ENCODE measurements around the gene TREH.
"Not testable (repeated sequence)": the region's sequence is repeated elsewhere in the genome, so short reads cannot be mapped to it uniquely, and the experiment has no call there.

TREH gene, protein sequence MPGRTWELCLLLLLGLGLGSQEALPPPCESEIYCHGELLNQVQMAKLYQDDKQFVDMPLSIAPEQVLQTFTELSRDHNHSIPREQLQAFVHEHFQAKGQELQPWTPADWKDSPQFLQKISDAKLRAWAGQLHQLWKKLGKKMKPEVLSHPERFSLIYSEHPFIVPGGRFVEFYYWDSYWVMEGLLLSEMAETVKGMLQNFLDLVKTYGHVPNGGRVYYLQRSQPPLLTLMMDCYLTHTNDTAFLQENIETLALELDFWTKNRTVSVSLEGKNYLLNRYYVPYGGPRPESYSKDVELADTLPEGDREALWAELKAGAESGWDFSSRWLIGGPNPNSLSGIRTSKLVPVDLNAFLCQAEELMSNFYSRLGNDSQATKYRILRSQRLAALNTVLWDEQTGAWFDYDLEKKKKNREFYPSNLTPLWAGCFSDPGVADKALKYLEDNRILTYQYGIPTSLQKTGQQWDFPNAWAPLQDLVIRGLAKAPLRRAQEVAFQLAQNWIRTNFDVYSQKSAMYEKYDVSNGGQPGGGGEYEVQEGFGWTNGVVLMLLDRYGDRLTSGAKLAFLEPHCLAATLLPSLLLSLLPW

DNA sequence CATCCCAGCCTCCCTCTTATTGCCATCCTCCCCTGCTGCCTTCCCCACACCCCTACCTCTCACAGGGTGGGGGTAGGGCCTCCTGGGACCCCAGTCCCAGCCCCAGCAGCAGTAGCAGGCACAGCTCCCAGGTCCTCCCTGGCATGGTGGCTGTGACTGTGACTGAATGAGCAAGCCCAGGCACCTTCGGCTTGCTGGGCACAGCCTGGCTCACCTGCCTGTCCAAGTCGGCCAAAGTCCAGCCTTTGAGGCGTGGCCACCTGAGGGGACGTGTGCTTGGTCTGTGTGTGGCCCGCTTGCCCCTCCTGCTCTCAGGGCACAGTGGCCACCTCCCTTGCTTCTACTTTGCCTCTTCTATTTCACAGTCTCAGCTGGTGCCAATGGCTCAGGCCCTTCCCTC is at the start of gene TREH:
TSS of gene TREH (minus strand) at position 168 of the 400 bp plus-strand sequence. CDS start at position 145, 23 bp downstream.
- no peak for DNase-seq (ENCODE audit: low spot score)

DNA sequence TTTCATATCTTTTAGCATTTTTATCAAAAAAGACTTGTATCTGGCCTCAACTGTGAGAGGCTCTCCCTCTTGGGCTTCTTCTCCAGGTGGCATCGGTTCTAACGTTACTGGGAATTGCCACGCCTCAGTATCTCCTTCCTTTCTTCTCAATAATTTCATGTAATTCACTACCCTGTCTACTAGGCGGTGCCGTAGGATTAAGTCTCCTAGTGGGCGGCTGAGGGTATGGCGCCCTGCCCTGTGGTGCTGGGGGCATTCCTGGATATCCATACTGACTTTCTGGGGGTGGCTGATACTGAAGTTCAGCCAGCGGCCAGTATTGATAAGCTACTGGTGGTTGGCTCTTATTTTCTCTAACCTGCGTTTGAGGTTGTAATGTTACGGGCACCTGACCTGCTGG is 48.7 kb upstream of the TREH start:
- DNase-seq (ENCODE audit: low spot score): not testable (repeated sequence)

DNA sequence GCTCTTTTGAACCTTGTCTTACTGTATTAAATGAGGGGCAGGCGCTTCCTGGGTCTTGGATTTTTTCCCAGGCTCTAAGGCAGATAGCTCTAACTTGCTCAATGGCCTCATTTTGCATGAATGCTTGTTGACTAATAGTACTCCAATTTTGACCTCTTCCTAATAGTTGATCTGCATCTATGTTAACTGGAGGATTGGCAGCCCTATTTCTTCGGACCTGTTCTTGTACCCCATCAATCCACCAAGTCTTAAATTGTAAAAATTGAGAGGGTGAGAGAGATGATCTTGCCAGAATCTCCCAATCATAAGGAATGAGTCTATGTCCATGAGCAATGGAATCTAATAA is 48.2 kb upstream of the TREH start:
- not testable (repeated sequence) for DNase-seq (ENCODE audit: low spot score)

DNA sequence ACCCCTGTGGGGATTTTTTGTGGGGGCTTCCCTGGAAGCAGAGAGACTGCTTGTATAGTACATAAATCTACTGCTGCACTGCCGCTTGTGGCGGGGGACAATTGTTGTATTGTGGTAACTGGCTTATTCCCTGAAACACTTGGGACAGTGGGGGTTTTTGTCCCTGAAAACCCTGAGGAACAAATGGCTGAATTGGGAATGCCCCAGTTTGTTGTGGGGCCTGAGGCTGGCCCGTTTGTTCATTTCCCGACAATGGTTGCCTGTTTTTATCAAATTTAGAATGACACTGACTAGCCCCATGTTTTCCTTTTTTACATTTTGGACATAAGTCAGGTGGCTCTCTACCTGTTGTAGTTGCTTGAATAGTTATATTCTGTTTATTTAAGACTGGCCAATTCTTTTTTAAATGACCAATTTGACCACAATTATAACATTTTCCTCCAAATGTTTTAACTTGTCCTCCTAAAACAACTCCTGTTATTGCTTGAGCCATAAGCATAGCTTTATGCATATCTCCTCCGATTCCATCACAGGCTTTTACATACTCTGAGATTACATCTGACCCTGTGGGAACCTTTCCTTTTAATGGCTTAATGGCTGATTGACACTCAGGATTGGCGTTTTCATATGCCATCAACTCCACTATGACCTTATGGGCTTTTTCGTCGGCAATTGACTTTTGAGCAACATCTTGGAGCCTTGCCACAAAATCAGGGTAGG is 47.7 kb upstream of the TREH start:
- DNase-seq (ENCODE audit: low spot score): not testable (repeated sequence)

DNA sequence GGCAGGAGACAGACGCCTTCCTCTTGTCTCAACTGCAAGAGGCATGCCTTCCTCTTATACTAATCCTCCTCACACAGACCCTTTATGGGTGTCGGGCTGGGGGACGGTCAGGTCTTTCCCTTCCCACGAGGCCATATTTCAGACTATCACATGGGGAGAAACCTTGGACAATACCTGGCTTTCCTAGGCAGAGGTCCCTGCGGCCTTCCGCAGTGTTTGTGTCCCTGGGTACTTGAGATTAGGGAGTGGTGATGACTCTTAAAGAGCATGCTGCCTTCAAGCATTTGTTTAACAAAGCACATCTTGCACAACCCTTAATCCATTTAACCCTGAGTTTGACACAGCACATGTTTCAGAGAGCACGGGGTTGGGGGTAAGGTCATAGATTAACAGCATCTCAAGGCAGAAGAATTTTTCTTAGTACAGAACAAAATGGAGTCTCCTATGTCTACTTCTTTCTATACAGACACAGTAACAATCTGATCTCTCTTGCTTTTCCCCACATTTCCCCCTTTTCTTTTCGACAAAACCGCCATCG is 42.1 kb upstream of the TREH start:
- DNase-seq (ENCODE audit: low spot score): not testable (repeated sequence)

DNA sequence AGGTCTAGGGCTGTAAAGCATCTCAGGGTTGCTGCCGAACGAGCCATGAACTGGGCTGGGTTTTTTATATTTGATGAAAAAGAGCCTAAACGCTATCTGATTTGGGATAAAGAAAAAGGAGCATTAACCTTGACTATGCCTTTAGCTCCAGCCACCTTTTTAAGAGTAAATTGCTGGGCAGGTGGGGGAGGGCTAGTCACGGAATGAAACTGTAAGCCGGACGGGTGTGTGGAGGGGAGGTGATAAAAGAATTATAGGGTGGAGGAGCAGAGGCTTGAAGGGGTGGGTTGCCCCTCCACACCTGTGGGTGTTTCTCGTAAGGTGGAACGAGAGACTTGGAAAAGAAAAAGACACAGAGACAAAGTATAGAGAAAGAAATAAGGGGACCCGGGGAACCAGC is 41.3 kb upstream of the TREH start:
- not testable (repeated sequence) for DNase-seq (ENCODE audit: low spot score)

DNA sequence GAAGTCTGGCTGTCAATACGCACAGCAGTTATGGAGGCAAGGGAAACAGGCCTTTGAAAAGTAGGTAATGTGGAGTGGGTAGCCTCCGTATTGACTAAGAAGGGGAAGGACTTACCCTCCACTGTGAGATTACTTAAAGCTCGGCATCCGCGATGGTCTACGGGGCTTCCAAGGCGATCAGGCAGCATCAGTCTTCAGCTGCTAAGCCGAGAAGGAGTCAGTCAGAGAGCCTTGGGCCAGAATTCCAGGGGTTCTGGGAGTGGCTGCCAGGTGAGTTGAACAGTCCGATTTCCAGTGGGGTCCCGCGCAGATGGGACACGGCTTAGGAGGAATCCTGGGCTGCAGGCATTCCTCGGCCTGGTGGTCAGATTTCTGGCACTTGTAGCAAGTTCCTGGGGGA is 40.6 kb upstream of the TREH start:
- DNase-seq (ENCODE audit: low spot score): not testable (repeated sequence)

DNA sequence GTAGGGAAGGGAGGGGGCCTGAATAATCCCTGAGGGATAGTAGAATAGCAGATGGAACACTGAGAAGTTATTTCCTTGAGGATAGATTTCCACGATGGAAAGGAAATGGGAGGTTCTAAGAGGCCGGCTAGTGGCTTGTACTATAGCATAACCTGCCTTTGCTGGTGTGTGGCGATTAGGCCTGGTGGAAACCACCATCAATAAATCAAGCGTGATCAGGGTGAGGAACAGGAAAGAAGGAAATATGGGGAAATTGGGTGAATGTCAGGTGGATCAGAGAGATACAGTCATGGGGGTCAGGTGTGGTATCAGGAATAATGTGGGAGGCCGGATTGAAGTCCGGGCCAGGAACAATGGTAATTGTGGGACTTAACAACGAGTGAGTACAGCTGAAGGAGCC is 39.1 kb upstream of the TREH start:
- not testable (repeated sequence) for DNase-seq (ENCODE audit: low spot score)

DNA sequence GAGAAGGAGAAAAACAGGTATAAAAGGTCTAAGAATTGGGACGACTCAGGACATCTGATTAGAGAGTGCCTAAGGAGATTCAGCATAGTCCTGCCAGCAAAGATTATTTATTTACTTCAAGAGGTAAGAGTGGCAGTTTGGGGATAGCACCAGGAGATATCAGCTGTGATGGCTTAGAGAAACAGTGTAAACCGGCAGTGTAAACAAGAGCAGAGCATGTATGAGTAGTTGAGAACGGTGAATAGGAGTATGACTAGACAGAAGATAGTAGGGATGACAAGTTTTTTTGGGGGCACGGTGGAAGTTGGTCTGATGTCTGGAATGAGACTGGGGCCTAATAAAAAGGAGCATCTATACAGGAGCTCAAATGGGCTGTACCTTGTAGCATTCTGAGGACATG is 38.3 kb upstream of the TREH start:
- not testable (repeated sequence) for DNase-seq (ENCODE audit: low spot score)

DNA sequence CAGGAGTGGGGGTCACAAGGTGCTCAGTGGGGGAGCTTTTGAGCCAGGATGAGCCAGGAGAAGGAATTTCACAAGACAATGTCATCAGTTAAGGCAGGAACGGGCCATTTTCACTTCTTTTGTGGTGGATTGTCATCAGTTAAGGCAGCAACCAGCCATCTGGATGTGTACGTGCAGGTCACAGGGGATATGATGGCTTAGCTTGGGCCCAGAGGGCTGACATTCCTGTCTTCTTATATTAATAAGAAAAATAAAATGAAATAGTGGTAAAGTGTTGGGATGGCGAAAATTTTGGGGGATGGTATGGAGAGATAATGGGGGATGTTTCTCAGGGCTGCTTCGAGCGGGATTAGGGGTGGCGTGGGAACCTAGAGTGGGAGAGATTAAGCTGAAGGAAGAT is 37.8 kb upstream of the TREH start:
- not testable (repeated sequence) for DNase-seq (ENCODE audit: low spot score)

DNA sequence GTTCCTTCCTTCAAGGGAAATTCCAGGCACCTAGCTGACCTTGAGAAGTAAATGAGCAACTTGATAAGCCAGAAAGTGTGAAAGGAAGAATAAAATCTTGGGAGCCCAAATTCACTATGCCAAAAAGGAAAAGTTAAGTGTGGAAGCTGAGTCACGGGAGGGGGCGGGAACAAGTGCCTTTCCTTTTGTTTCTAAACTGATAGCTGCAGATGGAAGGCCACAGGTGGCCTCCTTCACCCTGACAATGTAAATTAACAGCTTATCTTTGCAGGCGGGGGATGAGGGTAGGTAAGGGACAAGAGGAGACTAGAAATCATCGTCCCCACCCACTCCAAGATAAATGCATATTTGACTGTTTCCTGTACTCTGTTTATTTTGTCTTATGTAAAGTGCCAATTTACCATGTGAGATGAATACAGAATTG is 36.4 kb upstream of the TREH start:
- DNase-seq (ENCODE audit: low spot score): no peak

DNA sequence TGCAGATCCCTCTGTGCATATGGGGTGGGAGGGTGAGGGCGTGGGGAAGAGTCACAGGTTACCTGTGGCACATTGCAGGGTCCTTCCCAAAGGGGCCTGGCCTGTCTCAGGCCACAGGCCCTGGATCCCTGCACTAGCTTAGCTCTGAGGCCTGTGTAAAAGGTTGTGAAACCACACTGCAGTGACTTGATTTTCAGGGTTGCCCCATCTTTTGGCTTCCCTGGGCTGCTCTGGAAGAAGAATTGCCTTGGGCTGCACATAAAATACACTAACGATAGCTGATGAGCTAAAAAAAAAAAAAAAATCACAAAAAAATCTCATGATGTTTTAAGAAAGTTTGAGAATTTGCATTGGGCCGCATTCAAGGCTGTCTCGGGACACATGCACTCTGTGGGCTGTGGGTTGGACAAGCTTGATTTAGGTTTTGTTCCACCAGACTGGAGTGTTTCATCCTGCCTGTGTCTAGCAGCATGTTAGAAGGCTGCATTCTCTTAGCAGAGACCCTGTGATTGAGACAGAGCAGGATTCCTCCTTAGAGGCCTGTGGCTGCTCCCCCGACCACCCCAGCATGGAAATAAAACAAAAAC is 35.9 kb upstream of the TREH start:
- no peak for DNase-seq (ENCODE audit: low spot score)

DNA sequence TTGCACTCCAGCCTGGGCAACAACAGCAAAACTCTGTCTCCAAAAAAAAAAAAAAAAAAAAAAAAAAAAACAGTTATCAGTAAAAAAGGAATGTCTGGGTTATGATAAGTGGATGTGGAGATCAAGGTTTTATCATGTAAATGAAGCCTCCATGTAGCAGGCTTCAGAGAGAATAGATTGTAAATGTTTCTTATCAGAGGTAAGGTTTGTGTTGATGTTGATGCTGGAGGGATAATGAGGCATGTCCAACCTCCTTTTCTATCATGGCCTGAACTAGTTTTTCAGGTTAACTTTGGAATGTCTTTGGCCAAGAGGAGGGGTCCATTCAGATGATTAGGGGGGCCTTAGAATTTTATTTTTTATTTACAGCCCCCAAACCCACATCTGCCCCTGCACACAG is 35.4 kb upstream of the TREH start:
- no peak for DNase-seq (ENCODE audit: low spot score)

DNA sequence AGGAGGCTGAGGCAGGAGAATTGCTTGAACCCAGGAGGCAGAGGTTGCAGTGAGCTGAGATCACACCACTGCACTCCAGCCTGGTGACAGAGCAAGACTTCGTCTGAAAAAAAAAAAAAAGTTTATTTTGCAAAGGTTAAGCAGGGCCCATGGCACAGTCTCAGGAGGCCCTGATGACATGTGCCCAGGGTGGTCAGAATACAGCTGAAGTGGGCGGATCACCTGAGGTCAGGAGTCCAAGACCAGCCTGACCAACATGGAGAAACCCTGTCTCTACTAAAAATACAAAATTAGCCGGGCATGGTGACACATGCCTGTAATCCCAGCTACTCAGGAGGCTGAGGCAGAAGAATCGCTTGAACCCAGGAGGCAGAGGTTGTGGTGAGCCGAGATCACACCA is 35.0 kb upstream of the TREH start:
- not testable (repeated sequence) for DNase-seq (ENCODE audit: low spot score)

DNA sequence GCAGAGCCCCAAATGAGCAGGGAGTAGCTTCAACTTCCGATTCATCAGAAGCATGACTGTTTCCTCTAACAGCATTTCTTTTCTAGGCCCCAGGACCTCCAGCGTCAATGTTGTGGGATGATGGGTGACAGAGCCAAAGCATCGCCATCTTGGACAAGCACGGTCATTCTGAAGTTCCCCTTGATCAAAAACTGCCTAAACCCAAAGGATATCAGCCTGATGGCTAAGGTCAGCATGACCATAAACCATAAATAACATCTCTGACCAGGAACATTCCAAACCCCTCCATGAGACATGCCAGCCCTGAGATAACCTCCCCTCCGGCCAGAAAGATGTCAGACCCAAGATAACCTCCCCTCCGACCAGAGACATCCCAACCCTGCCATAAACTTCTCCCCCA is 28.8 kb upstream of the TREH start:
- DNase-seq (ENCODE audit: low spot score): no peak

DNA sequence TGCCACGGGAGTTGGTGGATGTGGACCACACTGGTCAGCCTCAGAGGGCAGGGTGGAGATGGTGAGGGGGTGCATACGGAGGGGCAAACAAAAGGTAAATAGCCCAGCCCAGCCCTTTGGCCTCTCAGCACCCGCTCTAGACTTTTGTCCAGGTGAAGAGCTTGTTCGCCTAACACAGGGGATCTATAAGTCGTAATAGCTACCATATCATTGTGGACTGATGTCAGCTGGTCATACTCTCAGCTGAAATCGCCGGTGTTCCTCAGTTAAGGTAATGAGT is 27.0 kb upstream of the TREH start:
- no peak for DNase-seq (ENCODE audit: low spot score)

DNA sequence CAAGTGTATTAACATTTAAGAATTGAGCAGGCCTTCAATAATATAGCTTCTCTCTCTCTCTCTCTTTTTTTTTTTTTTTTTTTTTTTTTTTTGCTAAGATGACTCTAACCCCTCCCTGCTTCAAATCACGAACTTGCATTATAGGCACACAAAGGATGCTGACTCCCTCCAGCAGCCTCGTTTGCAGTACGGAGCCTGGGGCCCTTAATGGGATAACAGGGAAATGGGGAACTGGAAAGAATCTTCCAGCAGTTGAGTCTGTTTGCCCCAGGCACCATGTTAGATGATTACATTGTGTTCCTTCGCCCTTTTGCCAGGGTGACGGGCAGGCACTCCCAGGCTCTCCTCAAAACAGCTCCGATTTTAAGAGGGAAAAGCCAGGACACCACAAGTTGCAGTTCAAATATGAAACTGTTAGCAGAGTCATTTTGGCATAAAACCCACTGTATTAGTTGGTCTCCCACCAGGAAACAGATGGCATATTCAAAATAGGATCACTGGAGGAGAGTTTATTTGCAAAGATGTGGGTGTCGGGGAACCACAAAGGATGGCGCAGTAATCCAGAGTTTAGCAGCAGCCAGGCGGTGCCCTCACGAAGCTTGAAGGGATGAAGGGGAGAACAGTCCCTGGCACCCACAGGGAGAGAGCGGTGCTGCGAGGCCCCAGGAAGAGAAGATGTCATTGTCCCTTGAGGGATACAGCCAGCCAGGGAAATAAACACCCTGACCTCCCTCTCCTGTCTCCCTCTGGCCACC is 26.5 kb upstream of the TREH start:
- DNase-seq (ENCODE audit: low spot score): no peak

DNA sequence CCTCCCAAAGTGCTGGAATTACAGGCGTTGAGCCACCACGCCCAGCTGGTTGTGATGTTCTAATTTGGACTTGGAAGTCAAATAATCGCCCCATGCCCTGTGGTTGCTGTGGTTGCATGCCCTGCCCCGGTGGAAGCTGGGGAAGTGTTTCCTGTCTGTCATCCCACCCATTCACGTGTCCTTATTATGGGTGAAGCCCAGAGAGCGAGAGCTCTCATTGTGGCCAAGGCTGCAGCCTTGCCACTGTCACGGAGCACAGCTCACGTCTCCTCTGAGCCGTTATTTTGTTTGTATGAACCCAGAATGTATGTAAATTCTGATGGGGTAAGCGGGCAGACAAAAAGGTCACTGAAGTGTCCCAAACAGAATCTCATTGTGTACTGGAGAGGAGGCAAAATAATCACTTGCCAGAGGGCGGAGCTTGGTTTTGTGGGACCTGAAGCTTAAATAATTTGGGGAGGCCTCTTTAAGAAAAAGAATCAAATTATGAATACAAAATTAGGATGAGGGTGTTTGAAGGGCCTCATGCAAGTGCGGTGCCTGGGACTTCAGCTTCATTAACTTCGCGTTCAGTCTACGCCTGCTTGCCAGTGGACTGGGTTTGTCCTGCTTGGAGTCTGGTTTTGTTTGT is 25.8 kb upstream of the TREH start:
- peak; percentile 54 for DNase-seq (ENCODE audit: low spot score)

DNA sequence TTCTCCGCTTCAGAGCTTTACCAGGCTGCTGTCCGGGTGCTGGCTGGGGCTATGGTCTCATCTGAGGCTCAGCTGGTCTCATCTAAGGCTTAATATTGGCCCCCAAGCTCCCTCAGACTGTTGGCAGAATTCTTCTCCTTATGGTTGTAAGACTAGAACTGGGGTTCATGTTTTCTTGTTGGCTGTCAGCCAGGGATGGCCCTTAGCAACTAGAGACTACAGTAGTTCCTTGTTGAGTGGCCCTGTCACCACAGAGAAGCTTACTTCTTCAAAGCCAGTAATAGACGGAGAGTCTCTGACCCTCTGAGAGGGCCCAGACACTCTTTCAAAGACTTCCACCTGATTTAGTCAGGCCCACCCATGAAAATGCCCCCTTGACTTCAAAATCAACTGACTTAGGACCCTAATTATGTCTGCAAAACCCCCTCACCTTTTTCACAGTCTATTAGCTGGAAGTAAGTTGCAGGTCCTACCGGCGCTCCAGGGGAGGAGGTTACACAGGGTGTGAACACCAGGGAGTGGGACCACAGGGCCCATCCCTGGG is 24.2 kb upstream of the TREH start:
- DNase-seq (ENCODE audit: low spot score): no peak

DNA sequence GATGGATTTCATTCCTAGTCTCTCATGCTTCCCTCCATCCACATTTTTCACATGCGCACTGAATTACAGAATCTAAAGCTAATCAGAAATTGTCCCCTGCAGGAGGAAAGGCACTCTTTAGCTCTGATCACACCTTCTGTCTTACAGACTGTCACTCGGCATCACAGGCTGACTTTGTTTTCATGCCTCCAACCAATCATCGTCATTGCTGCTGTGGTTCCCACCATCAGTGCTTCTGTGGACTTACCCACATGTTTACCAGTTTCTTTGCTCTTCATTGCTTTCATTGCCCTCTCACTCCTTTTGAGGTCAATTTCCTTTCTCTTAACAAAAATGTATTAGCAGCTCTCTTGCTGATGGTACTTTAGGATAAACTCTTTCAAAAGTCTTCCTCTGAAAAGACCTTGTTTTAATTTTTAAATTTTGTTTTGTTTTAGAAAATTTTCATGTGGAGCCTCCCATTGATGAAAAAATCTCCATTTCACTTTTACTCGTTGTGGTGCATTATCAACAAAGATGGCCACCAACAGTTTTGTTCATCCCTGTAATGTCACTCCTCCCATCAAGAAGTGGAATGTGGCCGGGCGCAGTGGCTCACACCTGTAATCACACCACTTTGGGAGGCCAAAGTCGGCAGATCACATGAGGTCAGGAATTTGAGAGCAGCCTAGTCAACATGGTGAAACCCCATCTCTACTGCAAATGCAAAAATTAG is 20.2 kb upstream of the TREH start:
- peak; percentile 82 for DNase-seq (ENCODE audit: low spot score)

DNA sequence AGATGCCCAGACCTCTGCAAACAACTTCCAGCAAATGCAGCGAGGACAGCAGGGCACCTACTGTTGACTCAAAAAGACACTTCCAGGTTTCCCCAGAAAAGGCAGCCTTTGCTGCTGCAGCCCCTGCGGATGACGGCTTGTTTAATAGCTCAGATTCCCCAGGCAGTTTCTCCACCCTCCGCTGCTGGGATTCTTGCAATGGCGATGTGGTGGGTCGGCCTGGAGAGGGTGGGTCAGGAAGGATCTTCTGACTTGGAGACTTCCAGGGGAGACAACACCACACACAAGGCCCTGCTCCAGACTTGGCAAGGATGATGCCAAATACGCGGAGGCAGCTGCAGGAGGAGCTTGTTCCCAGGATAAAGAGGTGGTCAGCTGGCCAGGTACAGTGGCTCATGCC is 17.9 kb upstream of the TREH start:
- no peak for DNase-seq (ENCODE audit: low spot score)

Measured in CD4-positive, alpha-beta T cell treated with Interleukin-2 at 100 ng/mL for 4 hours (primary cell).